A549 (cell line): ENCODE data around the gene SLC35E4.

ENCODE experiments used
- CEBPB ChIP-seq, 2 experiments: fragments of >200 bp in 1 of 2; sonication (Bioruptor Twin) in 1 of 2; formaldehyde crosslinking in 1 of 2; IDR thresholded peaks; 2 replicates each; pipeline ENCODE4 v1.6.1; 2012 to 2016
- CTCF ChIP-seq: fragments of >200 bp; sonication (Bioruptor Twin); formaldehyde crosslinking; IDR thresholded peaks from 3 replicates; pipeline ENCODE4 v1.5.1; 2016
- RARB ChIP-seq: fragments of 250-450 bp; sonication (Bioruptor Pico); IDR thresholded peaks from 2 replicates; pipeline ENCODE4 v1.8.0; 2021; ENCODE audit warnings: mild to moderate bottlenecking, moderate library complexity

- no peak for TF ChIP-seq CEBPB (IDR thresholded peaks at IDR 0.05)
- TF ChIP-seq CTCF = no peak
- no peak for TF ChIP-seq RARB (CRISPR knock-in tag)
Observed at GRCh38 chr22:30665266-30665665, 29.7 kb downstream of the SLC35E4 start.
